GM18499 (cell line): Measurements from ENCODE around the gene NOMO2.
"Not testable (repeated sequence)": the region's sequence is repeated elsewhere in the genome, so short reads cannot be mapped to it uniquely, and the experiment has no call there.

Experiments
- ATAC-seq: cut with Tn5 transposase; IDR thresholded peaks from one replicate; pipeline ENCODE4 v1.9.1; 2021; ENCODE audit warnings: moderate number of reproducible peaks; ENCODE audit not compliant: insufficient read depth, unreplicated experiment

NOMO2 gene, protein sequence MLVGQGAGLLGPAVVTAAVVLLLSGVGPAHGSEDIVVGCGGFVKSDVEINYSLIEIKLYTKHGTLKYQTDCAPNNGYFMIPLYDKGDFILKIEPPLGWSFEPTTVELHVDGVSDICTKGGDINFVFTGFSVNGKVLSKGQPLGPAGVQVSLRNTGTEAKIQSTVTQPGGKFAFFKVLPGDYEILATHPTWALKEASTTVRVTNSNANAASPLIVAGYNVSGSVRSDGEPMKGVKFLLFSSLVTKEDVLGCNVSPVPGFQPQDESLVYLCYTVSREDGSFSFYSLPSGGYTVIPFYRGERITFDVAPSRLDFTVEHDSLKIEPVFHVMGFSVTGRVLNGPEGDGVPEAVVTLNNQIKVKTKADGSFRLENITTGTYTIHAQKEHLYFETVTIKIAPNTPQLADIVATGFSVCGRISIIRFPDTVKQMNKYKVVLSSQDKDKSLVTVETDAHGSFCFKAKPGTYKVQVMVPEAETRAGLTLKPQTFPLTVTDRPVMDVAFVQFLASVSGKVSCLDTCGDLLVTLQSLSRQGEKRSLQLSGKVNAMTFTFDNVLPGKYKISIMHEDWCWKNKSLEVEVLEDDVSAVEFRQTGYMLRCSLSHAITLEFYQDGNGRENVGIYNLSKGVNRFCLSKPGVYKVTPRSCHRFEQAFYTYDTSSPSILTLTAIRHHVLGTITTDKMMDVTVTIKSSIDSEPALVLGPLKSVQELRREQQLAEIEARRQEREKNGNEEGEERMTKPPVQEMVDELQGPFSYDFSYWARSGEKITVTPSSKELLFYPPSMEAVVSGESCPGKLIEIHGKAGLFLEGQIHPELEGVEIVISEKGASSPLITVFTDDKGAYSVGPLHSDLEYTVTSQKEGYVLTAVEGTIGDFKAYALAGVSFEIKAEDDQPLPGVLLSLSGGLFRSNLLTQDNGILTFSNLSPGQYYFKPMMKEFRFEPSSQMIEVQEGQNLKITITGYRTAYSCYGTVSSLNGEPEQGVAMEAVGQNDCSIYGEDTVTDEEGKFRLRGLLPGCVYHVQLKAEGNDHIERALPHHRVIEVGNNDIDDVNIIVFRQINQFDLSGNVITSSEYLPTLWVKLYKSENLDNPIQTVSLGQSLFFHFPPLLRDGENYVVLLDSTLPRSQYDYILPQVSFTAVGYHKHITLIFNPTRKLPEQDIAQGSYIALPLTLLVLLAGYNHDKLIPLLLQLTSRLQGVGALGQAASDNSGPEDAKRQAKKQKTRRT

GRCh38 chr16:18561727-18562314 lies at the start of gene NOMO2:
Gene NOMO2 (minus strand): TSS chr16:18562097. CDS start chr16:18562040, 57 bp downstream.
- ATAC-seq: peak; percentile 83

GRCh38 chr16:18610147-18610803 lies 48.4 kb upstream of the NOMO2 start:
- ATAC-seq: not testable (repeated sequence)

DNA sequence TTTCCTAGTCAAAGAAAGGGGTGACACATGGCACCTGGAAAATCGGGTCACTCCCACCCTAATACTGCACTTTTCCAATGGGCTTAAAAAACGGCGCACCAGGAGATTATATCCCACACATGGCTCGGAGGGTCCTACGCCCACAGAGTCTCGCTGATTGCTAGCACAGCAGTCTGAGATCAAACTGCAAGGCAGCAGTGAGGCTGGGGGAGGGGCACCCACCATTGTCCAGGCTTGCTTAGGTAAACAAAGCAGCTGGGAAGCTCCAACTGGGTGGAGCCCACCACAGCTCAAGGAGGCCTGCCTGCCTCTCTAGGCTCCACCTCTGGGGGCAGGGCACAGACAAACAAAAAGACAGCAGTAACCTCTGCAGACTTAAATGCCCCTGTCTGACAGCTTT lies 46.4 kb upstream of the NOMO2 start:
- ATAC-seq: not testable (repeated sequence)

- not testable (repeated sequence) for ATAC-seq
Measured at GRCh38 chr16:18603572-18604246, 41.8 kb upstream of the NOMO2 start.

GRCh38 chr16:18598582-18598981 lies 36.7 kb upstream of the NOMO2 start:
- not testable (repeated sequence) for ATAC-seq

GRCh38 chr16:18597734-18598133 lies 35.8 kb upstream of the NOMO2 start:
- ATAC-seq: not testable (repeated sequence)

DNA sequence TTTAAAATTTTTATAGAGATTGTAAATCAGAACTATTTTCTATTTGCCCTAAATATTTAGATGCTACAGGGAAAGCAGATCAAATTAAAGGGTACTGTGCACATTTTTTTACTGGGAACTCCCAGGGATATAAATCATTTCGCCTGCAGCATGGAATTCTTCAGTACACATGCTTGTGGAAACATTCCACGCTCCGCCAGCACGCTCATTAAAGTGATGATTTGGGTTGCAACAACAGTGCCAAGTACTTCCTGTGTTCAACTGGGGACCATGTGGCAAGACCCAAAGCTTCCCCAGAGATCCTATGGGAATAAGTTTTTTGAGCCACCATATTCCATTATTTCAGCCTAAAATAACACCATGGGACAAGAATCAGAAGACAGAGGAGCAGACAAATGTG lies 35.4 kb upstream of the NOMO2 start:
- ATAC-seq: not testable (repeated sequence)

DNA sequence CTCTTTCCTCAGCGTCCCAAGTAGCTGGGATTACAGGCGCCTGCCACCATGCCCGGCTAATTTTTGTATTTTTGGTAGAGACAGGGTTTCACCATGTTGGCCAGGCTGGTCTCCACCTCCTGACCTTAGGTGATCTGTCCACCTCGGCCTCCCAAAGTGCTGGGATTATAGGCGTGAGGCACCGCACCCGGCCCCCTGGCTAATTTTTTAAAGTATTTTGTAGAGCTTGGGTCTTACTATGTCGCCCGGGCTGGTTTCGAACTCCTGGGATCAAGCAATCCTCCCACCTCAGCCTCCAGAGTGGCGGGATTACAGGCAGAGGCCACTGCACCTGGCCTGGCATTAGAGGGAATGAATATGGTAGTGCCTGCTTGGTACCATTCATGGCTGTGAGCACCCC lies 33.9 kb upstream of the NOMO2 start:
- not testable (repeated sequence) for ATAC-seq

- ATAC-seq: not testable (repeated sequence)
Measured at GRCh38 chr16:18594880-18595279, 33.0 kb upstream of the NOMO2 start.

GRCh38 chr16:18593904-18594303 lies 32.0 kb upstream of the NOMO2 start:
- not testable (repeated sequence) for ATAC-seq

GRCh38 chr16:18592982-18593381 lies 31.1 kb upstream of the NOMO2 start:
- not testable (repeated sequence) for ATAC-seq

GRCh38 chr16:18591908-18592307 lies 30.0 kb upstream of the NOMO2 start:
- not testable (repeated sequence) for ATAC-seq

DNA sequence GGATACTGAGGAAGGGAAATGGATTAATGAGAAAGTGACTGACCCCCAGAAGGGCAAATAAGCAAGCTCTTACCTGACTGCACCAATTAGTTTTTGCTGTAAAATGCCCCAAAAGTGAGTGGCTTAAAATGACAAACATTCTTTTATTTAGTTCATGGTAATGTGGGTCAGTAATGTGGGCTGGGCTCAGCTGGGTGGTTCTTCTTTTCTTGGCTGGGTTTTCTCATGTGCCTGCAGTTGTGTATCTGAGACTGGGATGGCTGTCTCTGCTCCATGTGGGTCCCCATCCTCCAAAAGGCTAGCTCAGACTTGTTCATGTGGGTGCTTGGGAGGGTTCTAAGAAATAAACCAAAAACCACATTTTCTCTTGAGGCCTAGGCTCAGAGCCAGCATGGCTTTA lies 29.5 kb upstream of the NOMO2 start:
- not testable (repeated sequence) for ATAC-seq

DNA sequence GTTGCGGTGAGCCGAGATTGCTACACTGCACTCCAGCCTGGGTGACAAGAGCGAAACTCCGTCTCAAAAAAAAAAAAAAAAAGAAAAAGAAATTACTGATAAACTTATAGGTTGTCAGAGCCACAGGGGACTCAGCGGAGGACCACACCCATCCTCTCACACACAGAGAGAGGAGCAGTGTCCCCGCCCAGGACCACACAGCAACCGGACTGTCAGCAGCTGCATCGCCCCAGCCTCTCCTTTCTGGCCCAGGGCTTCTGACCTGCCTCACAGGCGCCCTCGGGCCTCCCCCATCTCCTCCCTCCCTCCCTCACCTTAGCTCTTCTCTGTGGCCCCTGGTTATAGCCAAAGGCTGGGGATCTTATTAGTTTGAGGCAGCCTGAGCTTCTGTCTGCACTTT lies 27.9 kb upstream of the NOMO2 start:
- not testable (repeated sequence) for ATAC-seq

GRCh38 chr16:18586560-18587540 lies 25.0 kb upstream of the NOMO2 start:
- not testable (repeated sequence) for ATAC-seq

- not testable (repeated sequence) for ATAC-seq
Measured at GRCh38 chr16:18585789-18586188, 23.9 kb upstream of the NOMO2 start.

DNA sequence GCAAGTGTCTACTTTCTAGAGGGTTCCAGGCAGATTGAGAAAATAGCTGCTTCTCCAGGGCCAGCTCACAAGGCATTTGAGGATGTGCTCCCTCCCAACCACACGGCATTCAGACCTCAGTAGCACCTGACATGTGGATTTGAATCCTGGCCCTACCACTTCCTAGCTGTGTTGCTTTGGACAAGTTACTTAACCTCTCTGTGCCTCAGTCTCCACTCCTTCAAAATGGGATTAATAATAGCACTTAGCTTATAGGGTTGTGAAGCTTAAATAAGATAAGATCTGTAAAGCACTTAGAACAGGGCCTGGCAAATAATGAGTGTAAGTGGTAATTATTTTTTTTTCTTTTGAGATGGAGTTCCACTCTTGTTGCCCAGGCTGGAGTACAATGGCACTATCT lies 21.0 kb upstream of the NOMO2 start:
- ATAC-seq: no peak

DNA sequence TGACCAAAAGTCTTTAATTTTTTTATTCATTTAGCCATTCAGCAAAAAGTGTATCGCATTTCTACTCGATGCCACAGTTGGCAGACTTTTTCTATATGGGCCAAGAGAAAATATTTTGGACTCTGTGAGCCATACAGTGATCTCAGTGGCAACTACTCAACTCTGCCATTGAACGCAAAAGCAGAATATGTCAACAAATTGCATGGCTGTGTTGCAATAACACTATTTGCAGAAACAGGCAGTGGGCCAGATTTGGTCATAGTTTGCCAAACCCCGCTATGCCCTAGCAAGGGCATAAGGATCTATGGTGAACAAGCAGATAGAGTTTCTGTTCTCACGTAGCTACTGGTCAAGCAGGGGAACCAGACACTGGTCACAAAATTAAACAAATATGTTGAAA lies 18.5 kb upstream of the NOMO2 start:
- not testable (repeated sequence) for ATAC-seq
